ENCODE results near the gene ZNF236. TPM values are rescaled to one million over a fixed set of nuclear protein-coding genes. Genes with fewer than 3 reads are reported as not detected.

The ZNF236 gene
- total RNA-seq, 1 donor, result 11.6 TPM

GRCh38 chr18:76821875-76822505 lies 367 bp upstream of the ZNF236 start:
- H3K4me2 ChIP-seq (ENCODE audit: insufficient read depth, low read length), result peak overlapping the region; percentile 98
- peak; percentile 96 for DNase-seq (ENCODE audit: insufficient read length, low spot score, missing footprints)
- H2AFZ ChIP-seq (ENCODE audit: low read length), result peak overlapping the region; percentile 98
- peaks cover 8% of the 10 kb centered on the region for H4K20me1 ChIP-seq (ENCODE audit: insufficient read depth, low read length)
- H3K4me3 ChIP-seq (ENCODE audit: insufficient read depth, low read length), result peak overlapping the region; percentile 98
- peaks cover 75% of the 10 kb centered on the region for H3K79me2 ChIP-seq (ENCODE audit: insufficient read depth, low read length)
- no peaks in the 10 kb centered on the region for H3K27me3 ChIP-seq (ENCODE audit: insufficient read depth, low read length)
- H3K36me3 ChIP-seq (ENCODE audit: insufficient read depth, low read length), result no peaks in the 10 kb centered on the region
- peaks cover 9% of the 10 kb centered on the region for H3K4me1 ChIP-seq (ENCODE audit: insufficient read depth, low read length)
- no peaks in the 10 kb centered on the region for H3K9me3 ChIP-seq (ENCODE audit: low read depth, low read length)
- peak overlapping the region; percentile 89 for H3K27ac ChIP-seq (ENCODE audit: low read depth, low read length)
- TF ChIP-seq CTCF (IDR thresholded peaks at IDR 0.05; ENCODE audit: extremely low read depth, low read depth, low read length), result no peak

- Histone ChIP-seq H2AFZ (ENCODE audit: low read length) (peak overlapping the region; percentile 85), H3K27me3 (ENCODE audit: insufficient read depth, low read length) (no peaks in the 10 kb centered on the region), H3K4me1 (ENCODE audit: insufficient read depth, low read length) (peaks cover 9% of the 10 kb centered on the region), H3K4me2 (ENCODE audit: insufficient read depth, low read length) (peak overlapping the region; percentile 88), H4K20me1 (ENCODE audit: insufficient read depth, low read length) (peaks cover 8% of the 10 kb centered on the region), H3K4me3 (ENCODE audit: insufficient read depth, low read length) (peak overlapping the region; percentile 85), H3K27ac (ENCODE audit: low read depth, low read length) (peak overlapping the region; percentile 62), H3K36me3 (ENCODE audit: insufficient read depth, low read length) (no peaks in the 10 kb centered on the region), H3K9me3 (ENCODE audit: low read depth, low read length) (no peaks in the 10 kb centered on the region), H3K79me2 (ENCODE audit: insufficient read depth, low read length) (peaks cover 81% of the 10 kb centered on the region)
- TF ChIP-seq CTCF (IDR thresholded peaks at IDR 0.05; ENCODE audit: extremely low read depth, low read depth, low read length), result no peak
- DNase-seq (ENCODE audit: insufficient read length, low spot score, missing footprints), result no peak
These were observed 793 bp downstream of the ZNF236 start for GRCh38 chr18:76823161-76823538.

GRCh38 chr18:76823587-76824011 lies 1.2 kb downstream of the ZNF236 start:
- peaks cover 81% of the 10 kb centered on the region for H3K79me2 ChIP-seq (ENCODE audit: insufficient read depth, low read length)
- no peak for DNase-seq (ENCODE audit: insufficient read length, low spot score, missing footprints)
- no peaks in the 10 kb centered on the region for H3K27me3 ChIP-seq (ENCODE audit: insufficient read depth, low read length)
- TF ChIP-seq CTCF (IDR thresholded peaks at IDR 0.05; ENCODE audit: extremely low read depth, low read depth, low read length), result peak; percentile 9
- H3K27ac ChIP-seq (ENCODE audit: low read depth, low read length), result no peak overlapping the region
- H3K9me3 ChIP-seq (ENCODE audit: low read depth, low read length), result no peaks in the 10 kb centered on the region
- H3K4me2 ChIP-seq (ENCODE audit: insufficient read depth, low read length), result peak overlapping the region; percentile 88
- H3K4me1 ChIP-seq (ENCODE audit: insufficient read depth, low read length), result peaks cover 9% of the 10 kb centered on the region
- H4K20me1 ChIP-seq (ENCODE audit: insufficient read depth, low read length), result peaks cover 6% of the 10 kb centered on the region
- H2AFZ ChIP-seq (ENCODE audit: low read length), result peak overlapping the region; percentile 85
- no peaks in the 10 kb centered on the region for H3K36me3 ChIP-seq (ENCODE audit: insufficient read depth, low read length)
- H3K4me3 ChIP-seq (ENCODE audit: insufficient read depth, low read length), result peak overlapping the region; percentile 85

GRCh38 chr18:76824145-76824676 lies 1.9 kb downstream of the ZNF236 start:
- Histone ChIP-seq H4K20me1 (ENCODE audit: insufficient read depth, low read length) (peaks cover 6% of the 10 kb centered on the region), H3K36me3 (ENCODE audit: insufficient read depth, low read length) (no peaks in the 10 kb centered on the region), H3K4me2 (ENCODE audit: insufficient read depth, low read length) (peak overlapping the region; percentile 88), H3K9me3 (ENCODE audit: low read depth, low read length) (no peaks in the 10 kb centered on the region), H3K79me2 (ENCODE audit: insufficient read depth, low read length) (peaks cover 83% of the 10 kb centered on the region), H3K4me3 (ENCODE audit: insufficient read depth, low read length) (peak overlapping the region; percentile 85), H3K4me1 (ENCODE audit: insufficient read depth, low read length) (peaks cover 9% of the 10 kb centered on the region), H3K27me3 (ENCODE audit: insufficient read depth, low read length) (no peaks in the 10 kb centered on the region), H2AFZ (ENCODE audit: low read length) (no peak overlapping the region), H3K27ac (ENCODE audit: low read depth, low read length) (no peak overlapping the region)
- TF ChIP-seq CTCF (IDR thresholded peaks at IDR 0.05; ENCODE audit: extremely low read depth, low read depth, low read length), result no peak
- no peak for DNase-seq (ENCODE audit: insufficient read length, low spot score, missing footprints)
